SKM-1 (cell line): ENCODE data around the gene KRT6C.
"Not testable (repeated sequence)": the region's sequence is repeated elsewhere in the genome, so short reads cannot be mapped to it uniquely, and the experiment has no call there.

Experiments used
- DNase-seq: peaks from one replicate; lab custom pipeline; 2025; ENCODE audit not compliant: unreplicated experiment; lab: John Stamatoyannopoulos, UW

Gene KRT6C

DNA sequence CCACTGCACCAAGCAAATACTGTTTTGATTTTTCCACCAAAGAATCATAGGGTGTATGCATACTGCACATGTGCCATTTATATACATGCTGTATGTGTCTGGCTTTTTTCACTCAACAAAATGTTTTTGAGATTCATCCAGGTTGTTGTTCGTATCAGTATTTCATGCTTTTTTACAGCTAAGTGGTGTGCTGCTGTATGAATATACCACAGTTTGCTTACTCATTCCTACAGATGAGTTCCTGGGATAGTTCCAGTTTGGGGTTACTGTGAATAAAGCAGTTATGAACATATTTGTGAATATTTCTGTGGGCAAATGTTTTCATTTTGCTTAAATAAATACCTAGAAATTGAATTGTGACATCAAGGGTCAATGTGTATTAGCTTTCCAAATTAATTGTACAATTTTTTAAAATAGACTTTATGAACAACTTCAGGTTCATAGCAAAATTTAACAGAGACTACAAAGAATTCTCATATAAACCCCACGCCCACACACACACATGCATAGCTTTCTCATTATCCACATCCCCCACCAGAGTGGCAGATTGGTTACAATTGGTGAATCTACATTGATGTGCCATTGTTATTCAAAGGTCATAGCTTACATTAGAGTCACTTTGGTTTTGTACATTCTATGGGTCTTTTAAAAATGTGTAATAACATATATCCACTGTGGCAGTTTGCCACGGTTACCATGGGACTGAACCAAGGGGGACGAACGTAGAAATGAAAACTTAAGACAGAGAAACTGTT lies 26.4 kb upstream of the KRT6C start:
- no peak for DNase-seq

DNA sequence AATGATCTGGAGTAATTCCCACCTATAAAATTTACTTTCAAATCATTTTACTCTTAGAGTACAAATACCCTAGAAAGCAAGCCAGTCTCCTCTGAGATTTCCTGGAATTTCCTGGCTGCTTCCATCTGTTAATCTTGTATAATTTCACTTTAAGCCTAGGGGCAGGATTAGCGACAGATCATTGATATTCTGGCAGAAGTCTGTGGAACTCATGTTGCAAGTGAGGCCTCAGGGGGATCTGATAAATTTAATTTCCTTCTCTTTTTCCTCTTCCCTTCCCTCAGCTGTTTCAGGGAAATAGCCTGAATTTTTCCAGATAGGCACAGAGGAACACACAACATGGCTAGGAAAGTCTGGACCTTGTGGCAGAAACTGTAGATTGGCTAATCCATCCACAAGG lies 25.3 kb upstream of the KRT6C start:
- DNase-seq = no peak

DNA sequence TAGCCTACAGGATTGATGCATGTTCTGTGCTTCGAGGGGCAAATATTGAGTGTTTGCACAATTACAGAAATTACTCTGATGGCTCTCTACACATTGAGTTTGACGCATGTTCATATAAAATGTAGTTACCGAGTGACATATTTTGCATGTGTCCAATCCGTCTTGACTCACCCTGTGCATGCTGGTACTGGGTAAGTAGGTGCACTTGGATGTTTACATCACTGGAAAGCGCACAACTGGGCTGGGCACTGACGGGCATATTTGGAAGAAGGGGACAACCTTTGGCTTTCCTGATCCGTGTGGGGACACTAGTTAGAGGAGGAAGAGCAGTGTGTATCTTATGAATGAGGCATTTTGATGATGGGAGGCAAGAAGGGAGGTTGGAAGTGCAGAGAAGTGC lies 24.4 kb upstream of the KRT6C start:
- DNase-seq = no peak

DNA sequence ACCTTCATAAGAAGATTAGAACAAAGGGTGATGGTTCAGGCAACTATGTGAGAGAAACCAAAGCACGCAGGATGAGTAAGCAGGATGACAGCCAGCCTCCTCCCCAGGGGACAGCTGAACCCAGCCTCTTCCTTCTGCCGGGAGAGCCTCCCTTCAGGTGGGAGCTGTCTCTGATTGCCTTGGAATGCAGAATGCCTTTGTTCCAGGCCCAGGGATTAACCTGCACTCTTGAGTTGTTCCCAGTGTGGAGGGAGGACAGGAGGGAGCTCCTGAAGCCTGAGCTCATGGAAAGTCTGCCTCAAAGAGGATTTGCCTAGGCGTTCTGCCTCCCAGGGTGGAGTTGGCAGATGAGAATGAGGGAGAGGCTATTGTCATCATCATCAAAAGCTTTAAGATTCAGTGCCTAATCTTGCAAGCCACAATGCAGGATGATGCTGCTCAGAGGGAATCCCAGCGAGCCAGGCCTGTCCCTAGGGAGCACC lies 23.0 kb upstream of the KRT6C start:
- no peak for DNase-seq

DNA sequence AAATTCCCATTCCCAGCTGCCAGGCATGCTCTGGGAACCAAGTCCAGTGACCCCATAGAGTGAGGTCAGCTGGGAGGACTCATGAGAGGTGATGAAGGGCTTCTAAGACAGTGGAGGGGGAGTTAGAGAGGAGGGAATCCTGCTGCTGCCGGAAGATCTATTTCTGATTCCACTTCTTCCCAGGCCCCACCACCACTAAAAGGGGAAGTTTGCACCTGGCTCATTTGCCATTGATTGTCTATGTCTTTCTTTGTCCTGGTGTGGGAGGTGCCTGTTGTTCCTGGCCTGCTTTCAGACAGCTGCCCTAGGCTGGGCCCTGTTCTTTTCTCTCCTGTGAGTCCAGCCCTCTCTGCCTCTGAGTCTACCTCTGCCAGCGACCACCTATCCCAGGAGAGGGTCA lies 22.4 kb upstream of the KRT6C start:
- DNase-seq = no peak

DNA sequence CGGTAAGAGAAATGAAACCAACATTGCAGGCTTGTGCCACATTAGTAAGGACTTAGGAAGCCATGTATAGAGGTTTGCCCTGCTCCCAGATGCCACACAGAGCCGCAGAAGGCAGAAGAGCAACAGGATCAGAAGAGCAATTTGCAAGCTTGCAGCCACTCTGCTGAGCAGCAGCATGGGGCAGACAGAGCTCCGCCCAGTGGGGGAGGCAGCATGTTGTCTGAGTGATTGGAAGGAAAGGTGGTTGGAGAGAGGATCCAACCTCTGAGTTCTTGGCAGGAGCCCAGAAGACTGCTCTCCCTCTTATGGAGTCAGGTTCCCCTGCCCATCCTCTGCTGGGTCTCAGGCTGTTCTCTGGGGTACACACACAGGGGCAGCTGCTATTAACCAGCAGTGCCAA lies 21.8 kb upstream of the KRT6C start:
- DNase-seq = no peak

DNA sequence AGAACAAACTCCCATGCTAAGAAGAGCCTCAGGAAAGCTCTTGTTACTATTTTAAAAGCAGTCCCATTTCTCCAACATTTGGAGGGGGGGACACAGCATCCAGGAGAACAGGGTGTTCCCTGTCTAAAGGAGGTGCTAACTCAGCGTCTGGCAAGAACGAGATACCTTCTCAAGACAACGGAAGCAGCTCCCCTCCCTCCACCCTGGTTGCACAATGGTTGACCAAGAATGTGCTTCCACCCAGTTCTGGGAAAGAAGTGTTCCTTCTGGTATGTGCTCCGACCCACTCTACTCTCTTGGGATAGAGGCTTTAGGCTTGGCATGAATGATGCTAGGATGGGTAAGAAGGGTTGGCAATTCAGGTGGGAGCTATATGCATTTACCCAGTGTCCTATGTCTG lies 20.9 kb upstream of the KRT6C start:
- DNase-seq = no peak

DNA sequence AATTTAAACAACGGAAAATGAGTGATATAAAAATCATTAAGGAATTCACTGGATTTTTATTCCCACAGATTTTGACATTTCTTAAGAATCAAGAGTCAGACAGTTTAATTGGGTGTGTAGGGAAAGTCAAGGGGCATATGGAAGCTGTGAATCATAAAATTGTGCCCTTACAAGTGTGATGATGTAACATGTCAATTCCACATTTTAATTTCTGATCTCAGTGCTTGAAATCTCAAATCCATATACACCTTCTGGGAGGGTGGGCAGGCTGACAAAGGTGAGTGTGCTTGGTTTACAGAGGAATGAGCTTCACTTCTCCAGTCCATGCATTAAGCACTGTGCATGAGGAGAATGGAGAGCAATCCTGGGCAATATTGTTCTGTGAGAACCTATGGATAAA lies 20.5 kb upstream of the KRT6C start:
- no peak for DNase-seq

DNA sequence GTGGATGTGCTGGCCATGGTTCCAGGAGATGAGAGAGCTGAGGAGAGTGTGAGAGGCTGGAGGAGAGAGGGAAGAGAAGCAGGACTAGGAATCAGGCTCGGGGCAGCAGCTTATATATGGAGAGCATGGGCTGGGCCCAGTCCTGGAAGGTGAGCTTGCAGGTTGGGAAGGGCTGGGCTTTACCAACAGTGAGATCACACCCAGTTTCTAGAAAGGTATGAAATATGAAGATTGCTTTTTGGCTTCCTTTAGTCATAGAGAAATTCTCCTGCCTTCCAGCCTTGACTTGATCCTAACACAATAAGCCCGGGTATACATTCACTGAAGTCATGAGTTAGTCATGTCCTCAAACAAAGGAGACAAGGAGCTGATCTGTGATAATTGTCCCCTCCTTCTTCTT lies 19.6 kb upstream of the KRT6C start, which contains the start of gene KRT6A:
KRT6A (minus strand) TSS at position 86 of the 400 bp plus-strand sequence; CDS start at position 17, 69 bp downstream.
- DNase-seq = no peak

DNA sequence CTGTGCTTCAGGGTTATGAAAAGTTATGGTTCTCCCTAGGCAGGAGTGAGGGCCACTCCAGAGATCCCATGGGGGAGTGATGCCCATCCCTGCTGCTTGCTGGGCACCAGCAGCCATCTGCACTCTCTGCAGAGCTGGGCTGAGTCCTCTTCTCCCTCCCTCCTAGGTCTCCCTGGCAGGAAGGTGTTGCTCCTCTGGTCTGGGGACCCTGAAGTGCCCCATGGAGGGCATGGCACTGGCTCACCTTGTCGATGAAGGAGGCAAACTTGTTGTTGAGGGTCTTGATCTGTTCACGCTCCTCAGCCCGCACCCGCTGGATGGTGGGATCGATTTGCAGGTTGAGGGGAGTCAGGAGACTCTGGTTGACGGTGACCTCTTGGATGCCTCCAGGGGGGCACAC lies 18.8 kb upstream of the KRT6C start:
- DNase-seq = not testable (repeated sequence)

DNA sequence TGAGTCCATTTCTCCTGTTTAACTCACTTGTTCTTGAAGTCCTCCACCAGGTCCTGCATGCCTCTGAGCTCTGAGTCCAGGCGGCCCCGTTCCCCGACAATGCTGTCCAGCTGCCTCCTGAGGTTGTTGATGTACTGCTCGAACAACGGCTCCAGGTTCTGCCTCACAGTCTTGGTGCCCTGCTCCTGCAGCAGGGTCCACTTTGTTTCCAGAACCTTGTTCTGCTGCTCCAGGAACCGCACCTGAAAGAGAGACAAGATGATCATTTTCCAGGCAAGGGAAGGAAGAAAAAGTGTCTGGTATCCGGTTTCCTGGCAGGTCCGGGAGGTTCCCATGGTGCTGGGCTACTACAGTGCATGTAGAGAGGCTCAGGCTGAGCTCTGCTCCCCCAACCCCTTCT lies 17.9 kb upstream of the KRT6C start:
- DNase-seq = not testable (repeated sequence)

DNA sequence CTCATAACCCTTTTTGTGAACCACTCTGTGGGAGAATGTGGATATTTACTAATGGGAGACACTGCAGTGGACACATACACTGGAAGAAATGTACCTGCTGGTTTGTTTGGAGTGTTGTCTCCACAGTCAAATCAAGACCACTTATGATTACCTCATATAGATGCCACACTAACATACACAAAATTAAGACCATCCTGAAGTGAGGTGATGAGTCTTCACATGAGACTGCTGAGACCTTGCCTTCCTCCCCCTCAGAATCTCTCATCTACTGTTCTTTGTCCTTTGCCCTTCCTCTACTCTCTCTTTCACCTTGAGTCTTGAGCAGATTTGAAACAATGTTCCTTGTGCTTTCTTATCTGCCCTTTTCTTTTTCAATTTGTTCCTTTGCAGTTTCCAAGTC lies 15.1 kb upstream of the KRT6C start:
- DNase-seq = no peak

DNA sequence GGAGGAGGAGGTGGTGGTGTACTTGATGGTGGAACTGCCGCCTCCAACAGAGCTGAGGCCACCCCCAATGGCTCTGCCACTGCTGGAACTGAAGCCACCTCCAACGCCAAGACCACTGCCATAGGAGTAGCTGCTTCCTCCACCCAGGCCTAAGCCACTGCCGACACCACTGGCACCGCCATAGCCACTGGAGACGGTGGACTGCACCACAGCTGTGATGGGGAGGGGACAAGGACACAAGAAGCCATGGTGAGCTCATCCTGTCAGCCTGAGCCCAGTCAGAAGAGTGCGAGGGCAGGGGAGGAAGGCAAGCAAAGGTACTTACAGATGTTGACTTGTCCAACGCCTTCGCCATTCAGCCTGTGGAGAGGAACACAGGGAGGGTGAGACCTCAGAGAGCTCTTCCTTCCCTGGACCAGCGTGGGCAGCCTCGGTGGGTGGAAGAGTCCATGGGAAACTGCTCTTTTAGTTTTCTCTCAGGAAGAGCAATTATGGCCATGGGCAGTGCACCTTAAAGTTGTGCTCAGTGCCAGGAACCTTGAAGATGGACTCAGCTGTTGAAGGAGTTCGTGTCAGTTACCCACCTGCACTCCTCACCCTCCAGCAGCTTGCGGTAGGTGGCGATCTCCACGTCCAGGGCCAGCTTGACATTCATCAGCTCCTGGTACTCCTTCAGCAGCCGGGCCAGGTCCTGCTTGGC lies 14.3 kb upstream of the KRT6C start:
- DNase-seq = not testable (repeated sequence)

DNA sequence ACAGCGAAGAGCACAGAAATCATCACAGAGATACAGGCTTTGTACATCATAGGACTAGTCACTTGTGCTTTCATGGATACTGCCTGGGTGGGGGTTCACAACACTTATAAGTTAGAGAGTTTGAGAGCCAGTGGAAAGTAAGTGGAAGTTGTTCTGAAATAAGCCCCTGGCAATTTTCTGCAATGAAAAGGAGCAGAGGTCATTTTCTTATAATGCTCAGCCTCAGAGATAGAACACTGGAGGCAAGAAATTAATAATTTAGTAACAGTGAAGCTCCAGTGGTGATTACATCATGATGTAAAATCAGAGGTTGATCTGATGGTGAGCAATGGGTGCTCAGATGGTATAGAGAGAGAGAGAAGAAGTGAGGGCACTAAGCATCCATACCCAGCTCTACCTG lies 13.6 kb upstream of the KRT6C start:
- no peak for DNase-seq

DNA sequence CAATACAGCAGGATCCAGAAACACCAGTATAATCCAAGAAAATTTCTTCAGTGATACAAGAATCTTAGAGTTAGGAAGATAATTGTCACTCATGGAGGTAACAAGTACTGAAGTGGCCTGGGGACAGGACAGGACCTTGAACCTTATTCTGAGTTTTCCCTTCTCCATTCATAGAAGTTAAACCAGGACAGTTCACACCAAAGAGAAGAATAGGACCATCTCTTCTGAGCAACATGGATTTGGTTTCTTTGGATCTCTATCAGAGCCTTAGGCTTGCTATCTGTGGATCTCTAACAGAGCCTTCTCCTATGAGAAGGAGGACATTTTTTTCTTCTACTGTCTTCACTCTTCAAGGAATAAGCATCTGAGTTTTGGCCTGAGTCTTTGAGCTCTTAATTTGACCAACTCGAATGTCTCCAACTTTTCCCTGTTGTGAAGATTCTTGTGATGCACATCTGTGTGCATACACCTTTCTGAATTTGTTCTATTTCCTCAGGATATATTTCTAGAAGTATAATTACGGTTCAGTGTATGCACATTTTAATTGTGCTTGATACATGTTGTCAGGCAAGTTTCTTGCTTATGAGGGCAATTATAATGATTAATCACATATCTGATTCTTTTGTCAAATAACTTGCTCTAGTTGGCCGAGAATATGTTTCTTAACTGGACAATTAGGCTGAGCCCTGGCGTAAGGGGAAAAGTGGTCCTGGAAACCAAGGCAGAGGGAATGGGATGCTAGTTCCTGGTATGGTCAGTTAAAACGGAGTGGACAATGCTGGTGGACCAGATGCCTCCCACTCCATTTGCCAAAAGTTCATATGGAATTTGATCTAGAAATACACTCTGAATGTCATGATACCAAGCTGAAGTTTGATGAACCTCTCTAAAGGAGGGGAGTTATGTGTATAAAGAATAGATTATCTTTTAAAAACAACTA lies 12.8 kb upstream of the KRT6C start:
- no peak for DNase-seq

DNA sequence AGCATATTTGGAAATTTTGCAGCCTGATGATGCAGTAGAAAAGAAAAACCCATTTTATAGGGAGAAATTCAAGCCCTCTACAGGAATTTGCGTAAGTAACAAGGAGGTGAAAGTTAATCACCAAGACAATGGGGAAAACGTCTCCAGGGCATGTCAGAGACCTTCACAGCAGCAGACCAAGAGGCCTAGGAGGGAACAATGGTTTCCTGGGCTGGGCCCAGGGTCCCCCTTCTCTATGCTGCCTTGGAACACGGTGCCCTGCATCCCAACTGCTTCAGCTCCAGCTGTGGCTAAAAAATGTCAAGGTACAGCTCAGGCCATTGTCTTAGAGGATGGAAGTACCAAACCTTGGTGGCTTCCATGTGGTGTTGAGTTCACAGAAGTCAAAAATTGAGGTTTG lies 6.5 kb upstream of the KRT6C start:
- no peak for DNase-seq

DNA sequence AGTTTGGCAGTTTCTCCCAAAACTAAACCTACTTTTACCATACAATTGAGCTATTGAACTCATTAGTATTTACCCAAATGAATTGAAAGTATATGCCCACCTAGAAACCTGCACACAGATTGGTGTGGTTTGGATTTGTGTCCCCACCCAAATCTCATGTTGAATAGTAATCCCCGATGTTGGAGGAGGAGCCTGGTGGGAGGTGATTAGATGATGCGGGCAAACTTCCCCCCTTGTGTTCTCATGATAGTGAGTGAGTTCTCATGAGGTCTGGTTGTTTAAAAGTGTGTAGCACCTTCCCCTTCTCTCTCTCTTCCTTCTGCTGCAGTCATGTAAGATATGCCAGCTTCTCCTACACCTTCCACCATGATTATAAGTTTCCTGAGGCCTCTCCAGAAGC lies 4.0 kb upstream of the KRT6C start:
- no peak for DNase-seq

DNA sequence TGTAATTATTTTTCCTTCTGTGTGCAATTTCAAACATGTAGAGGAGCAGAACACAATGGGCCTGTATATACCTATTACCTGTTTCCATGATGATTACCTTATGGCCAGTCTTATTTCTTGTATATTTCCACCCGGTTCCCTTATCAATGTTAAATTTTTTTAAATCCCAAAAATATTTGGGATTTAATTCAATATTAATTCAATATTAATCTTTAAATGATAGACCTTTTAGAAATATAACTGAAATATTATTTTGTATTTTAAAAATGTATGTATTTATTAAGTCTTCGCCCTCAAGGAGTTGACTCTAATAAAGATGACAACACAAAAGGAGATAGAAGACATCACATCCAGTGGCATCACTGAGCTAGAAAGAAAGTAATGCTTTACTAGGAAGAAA lies 607 bp upstream of the KRT6C start:
- DNase-seq = no peak

DNA sequence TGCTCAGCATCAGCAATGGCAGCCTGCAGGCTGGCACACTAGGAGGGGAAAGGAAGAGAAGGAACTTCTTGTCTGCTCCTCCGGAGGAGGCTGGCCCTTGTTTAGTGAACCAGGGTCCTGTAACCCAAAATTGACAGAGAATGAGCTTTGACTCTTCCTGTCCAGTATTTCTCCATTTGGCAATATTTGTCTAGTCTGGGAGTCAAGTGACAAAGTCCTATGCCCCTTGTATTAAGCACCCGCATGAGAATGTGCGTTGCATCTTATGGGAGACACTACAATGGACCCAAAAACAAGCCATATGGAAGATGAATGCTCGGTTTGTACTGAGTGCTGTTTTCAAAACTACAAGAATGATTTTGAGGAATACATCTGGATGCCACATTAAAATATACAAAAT lies 3.8 kb downstream of the KRT6C start:
- no peak for DNase-seq

DNA sequence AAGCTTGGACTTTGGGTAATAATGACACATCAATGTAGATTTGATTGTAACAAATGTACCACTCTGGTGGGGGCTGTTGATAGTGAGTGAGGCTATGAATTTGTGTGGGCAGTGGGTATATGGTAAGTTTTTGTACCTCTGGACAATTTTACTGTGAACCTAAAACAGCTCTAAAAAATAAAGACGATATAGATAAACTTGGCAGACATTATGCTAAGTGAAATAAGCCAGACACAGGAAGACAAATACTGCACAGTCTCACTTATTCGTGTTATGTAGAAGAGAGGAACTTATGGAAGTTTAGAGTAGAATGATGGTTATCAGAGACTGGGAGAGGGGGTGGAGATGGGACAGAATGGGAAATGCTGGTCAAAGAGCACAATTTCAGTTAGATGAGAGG lies 8.7 kb downstream of the KRT6C start:
- DNase-seq = no peak

DNA sequence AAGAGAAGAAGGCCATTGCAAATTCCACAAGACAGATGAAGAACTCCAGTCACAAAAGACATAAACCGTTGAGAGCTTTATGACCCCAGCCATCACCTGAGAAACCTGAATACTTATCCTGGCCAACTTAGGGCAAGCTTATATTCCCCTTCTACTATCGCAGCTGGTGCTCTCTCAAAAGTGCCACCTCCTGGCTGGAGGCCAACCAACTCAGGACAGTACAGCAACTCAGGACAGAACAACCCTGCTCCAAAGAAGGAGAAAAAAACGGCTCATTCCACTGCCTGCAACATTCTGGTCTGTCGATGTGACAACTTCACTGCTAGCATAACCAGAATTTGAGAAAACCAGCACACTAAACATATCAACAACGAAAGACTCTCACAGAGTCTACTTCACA lies 11.9 kb downstream of the KRT6C start:
- no peak for DNase-seq
